GM18498 (cell line): ENCODE measurements around the gene LCTL.

Source experiments
- ATAC-seq: cut with Tn5 transposase; IDR thresholded peaks from one replicate; pipeline ENCODE4 v1.9.1; 2021; ENCODE audit warnings: mild to moderate bottlenecking, moderate library complexity; ENCODE audit not compliant: unreplicated experiment

Gene LCTL

GRCh38 chr15:66566963-66567531, 1.2 kb upstream of the LCTL start:
- no peak for ATAC-seq

DNA sequence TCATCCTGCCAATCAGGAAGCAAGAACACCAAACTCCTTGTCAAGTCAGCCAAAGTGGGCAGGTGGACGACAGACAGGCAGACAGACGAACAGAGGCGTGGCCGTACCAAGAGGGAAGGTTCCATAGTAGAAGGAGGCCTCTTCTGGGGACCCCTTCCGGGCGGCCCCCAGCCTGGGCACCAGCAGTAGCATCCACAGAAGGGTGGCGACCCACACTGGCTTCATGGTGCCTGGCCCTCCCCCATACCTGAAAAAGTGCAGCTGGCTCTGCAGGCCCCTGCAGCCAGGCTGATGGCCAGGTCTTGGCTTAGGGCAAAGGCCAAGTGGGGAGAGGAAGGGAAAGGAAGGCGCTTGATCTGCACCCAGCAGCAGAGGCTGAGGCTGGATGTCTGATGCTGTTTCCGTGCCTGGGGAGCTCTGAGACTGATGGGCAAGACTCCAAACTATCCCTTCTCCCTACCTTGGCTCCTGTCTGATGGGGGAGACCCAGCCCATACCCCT, 607 bp downstream of the LCTL start:
- ATAC-seq, result no peak

DNA sequence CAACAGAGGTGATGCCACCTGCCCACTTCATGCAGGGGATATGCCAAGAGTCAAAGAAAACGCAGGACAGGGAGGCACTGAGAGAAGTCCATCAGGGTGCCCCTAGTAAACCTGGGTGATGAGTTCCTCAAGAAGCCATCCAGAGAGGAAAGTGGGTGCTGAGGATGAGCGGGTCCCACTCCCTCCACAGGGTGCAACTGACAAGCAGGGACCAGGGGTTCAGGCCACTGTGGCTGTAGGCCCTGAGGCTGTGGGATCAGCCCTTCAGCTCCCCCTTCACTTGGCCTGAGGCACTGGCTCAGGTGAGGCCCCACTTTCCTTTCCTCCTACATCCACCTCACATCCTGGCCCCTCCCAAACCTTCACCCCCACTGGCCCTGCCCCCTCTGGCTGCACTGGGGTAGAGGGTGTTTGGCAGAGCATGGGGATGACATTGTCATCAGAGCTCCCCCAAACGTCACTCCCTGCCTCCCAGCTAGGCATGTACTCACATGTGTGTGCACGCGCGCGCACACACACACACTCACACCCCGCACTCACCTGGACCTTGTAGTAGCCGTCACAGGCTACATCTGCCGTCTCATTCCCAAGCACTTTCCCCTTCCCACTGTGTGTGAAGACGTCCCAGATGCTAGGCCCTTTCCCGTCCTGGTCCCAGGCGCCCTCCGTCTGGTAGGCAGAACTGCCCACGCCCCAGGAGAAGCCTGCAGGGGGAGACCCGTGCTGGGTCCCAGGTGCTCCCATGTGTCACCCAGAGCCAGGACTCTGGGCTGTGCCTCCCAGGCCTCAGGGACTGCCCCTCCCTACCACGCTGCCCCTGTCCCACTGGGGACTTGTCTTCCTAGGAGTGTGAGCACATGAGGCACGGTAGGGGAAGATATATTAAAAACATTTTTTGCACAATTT, 1.4 kb downstream of the LCTL start:
- no peak for ATAC-seq

GRCh38 chr15:66563566-66564110, 2.2 kb downstream of the LCTL start:
- ATAC-seq, result no peak

GRCh38 chr15:66563126-66563525, 2.7 kb downstream of the LCTL start:
- ATAC-seq, result no peak

DNA sequence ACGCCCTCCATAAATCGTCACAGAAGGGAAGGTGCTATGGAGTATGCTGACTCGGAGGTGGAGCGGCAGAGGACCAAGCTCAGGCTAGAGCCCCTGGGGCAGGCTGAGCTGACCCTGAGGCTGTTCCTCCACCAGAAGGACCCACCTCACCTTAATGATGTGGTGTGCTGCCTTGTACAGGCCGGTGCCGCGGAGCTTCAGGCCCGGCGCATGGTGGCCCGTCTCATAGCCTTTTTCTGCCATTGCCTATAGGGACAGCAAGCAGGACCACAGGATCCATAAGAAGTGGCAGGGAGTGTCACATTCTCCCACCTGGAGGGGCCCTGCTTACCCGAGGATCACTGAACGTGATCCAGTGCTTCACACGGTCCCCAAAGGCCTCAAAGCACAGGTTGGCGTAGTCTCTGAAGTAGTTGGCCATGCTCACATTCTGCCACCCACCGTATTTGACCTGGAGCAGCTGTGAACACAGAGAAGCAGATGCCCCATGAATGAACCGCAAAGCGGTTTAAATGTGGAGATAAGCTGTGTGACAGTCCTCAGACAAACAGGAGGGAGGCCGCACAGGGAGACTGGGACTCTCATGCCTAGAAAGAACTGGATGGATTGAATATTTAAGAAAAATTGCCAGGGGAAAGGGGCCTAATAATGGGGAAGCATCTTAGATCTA, 4.8 kb downstream of the LCTL start:
- no peak for ATAC-seq

DNA sequence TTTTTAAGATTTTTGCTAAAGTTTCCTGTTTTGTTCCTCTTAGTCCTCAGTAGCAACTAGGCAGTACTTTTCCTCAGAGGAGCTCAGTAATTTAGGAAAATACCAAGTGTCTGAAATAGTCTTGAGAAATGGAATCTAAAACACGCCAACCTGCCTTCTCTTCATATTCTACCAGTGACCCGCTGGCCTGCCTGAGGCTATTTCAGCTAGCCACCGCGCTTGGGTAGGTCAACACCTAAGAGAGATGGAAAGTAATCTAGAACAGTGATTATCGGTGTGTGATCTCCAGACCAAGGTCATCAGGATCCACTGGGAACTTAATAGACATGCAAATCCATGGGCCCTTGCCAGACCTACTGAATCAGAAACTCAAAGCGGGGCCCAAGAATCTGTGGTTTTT, 7.5 kb downstream of the LCTL start:
- no peak for ATAC-seq

DNA sequence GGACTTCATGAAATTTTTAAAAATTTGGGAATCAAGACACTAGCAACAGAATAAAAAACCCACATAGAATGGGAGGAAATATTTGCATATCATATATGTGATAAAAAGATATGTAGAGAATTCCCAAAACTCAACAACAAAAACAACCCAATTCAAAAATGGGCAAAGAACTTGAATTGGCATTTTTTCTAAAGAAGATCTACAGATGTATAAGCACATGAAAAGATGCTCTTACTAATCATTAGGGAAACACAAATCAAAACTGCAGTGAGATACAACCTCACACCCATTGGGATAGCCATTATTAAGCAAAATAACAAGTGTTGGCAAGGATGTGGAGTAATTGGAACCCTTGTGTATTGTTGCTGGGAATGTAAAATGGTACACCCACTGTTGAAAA, 10.1 kb downstream of the LCTL start:
- no peak for ATAC-seq

DNA sequence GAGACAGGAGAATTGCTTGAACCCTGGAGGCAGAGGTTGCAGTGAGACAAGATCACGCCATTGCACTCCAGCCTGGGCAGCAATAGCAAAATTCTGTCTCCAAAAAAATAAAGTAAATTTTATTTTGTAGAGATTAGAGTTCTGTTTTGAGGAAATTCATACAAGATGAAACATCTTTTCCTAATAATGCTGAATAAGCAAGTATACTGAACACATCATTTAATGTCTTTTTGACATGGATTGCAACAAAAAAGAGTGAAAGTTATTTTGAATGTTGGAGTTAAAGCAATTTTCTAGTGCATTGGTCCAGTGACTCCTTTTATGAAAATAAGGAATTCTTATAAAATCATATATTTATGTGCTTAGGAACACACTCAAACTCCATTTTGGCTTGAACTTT, 20.5 kb downstream of the LCTL start:
- ATAC-seq, result no peak

DNA sequence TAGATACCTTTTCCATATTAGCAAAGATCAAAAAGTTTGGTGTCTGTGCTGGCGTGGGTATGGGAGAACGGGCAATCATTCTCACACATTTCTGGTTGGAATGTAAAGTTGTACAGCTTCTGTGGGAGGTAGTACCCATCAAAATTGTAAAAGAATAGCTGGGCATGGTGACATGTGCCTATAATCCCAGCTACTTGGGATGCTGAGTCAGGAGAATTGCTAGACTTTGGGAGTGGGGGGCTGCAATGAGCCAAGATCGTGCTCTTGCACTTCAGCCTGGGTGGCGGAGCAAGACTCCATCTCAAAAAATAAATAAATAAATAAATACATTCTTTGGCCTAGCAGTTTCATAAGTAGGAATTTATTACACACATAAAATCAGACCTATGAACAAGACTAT, 22.9 kb downstream of the LCTL start:
- ATAC-seq, result no peak

DNA sequence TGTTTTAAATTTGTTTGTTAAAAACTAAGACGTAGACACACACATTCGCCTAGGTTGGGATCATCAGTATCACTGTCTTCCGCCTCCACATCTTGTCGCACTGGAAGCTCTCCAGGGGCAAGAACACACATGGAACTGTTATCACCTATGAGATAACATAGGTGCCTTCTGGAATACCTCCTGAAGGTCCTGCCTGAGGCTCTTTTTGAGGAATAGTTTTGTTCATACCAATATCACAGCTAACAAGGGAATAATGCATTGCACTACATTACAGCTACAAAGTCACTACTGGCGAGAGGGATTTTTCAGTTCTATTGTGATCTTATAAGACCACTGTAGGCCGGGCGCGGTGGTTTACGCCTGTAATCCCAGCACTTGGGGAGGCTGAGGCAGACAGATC, 30.7 kb downstream of the LCTL start:
- no peak for ATAC-seq

GRCh38 chr15:66524838-66525237, 41.0 kb downstream of the LCTL start:
- ATAC-seq, result no peak

DNA sequence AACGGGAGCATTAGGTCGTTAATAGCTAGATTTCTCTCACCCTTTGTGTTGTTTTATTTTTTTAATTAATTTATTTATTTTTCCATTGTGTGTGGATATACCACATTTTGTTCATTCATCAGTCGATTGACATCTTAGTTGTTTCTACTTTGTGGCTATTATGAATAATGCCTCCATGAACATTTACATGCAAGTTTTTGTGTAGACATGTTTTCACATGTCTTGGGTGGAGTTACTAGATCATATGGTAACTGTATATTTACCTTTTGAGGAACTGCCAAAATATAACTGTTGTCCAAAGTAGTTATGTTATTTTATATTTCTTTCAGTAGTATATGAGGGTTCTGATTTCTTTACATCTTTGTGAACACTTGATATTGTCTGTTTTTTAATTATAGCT, 41.9 kb downstream of the LCTL start:
- ATAC-seq, result no peak

GRCh38 chr15:66515901-66516322, 49.9 kb downstream of the LCTL start:
- no peak for ATAC-seq

GRCh38 chr15:66514586-66514985, 51.2 kb downstream of the LCTL start:
- no peak for ATAC-seq

DNA sequence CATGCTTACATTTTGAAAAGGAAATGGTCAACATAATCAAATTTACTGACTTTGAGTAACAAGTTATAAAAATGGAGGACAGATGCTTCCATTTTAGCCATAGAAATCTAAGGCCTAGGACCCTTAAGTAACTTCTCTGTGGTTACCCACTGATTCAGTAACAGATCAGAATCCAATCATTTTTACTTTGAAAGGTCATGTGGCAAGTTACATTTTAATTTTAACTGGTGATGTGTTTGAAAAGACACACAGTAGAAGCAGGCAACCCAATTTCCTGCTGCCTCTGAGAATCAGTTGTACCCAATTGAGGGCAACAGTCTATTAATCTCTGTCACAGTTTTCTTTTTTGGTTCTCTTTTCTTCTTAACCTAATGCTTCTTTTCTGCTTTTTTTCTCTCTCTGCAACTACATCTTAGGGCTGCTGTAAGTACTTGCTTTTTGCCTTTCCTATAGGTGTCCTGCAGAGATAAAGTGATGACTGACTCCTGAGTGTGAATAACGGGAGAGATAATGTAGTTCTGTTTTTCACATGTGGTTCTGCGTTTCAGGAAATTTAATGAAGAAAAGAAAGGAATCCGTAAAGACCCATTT, 57.4 kb downstream of the LCTL start:
- ATAC-seq, result no peak

DNA sequence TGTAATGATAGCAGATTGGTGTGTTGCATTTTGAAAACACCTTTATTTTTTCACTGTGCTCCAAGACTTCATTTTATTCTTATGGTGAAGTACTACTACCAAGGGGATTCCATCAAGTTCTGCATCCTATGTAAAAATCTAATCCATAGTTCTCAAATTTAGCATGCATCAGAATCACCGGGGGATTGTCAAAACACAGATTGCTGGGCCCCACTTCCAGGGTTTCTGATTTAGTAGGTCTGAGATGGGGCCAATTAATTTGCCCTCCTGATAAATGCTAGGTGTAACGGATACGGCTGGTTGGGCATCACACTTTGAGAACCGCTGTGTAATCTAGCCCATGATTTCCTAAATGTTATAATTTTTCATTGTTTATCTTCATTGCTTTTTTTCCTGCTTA, 60.0 kb downstream of the LCTL start:
- no peak for ATAC-seq

DNA sequence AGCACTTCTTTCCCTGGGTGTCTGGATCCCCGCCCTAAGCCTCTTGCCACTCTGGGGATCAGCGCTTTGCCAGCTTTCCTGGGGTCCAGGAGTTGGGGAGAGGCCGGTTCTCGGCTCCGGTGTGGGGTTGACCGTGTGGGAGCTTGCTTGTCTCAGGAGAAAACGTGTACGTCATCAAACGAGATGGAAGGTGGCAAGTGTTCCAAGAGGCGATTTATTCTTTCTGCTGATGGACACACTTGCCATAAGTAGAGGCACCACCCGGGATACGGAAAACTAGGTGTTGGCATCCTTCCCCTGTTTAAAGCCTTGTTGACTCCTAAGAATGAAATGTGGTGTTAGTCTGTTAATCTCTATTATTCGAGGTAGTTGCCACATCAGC, 60.4 kb downstream of the LCTL start:
- ATAC-seq, result no peak

DNA sequence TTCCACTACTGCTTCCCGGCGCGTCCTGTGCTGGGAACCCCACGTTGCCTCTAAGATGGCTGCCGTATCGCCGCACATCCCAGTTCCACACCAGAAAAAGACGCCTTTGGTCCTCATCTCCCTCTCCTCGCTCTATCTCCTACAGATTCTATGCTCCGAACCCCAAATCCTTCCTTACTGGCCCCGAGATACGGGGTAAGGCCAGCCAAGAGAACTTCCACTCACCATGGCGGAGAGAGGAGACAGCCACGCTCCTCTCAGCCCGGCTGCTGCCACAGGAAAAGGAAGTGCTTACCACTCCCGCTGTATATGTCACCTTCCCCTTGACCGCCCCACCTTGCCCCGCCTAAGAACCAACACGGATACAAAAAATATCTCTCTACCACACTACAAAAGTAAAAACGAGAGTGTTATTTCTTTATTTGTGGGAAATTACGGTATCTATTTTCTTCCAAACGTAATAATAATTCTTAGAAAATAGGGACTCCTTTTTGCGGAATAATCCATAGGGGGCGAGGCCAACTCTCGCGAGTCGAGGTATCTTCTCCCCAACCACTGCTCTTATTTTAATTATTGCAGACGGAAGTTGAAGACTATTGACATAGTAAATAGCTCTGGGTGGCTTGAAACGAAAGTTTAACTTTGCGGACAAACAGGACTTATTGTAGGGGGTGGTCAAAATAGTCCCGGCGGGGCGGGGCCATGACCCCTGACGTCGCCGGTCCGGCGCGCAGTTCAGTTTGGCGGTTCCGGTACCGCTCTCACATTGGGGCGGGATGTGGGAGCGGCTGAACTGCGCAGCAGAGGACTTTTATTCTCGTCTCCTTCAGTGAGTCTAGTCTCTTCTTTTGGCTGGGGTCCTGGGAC, 61.0 kb downstream of the LCTL start, which contains the start of the genes RPL4 and ZWILCH:
Gene RPL4, minus strand, starts transcription at position 293 of the 867 bp plus-strand sequence. Its CDS starts 65 bp downstream, at position 228.
Gene ZWILCH, plus strand, starts transcription at position 764 of the 867 bp plus-strand sequence. Its CDS starts 13 bp downstream, at position 777.
- peak; percentile 79 for ATAC-seq
